PC-9 (cell line): ENCODE results near the gene IFIT2. TPM values are rescaled to one million over a fixed set of nuclear protein-coding genes. Genes with fewer than 3 reads are reported as not detected.
A peak's percentile ranks its signal among the peaks of the same experiment; 100 is the strongest.

ENCODE experiments used
- BruUV-seq: library from RNA; stranded (reverse); fragments of 400-500 nt; replicated peaks from 2 replicates; lab custom pipeline; 2021; lab: Mats Ljungman, UMichigan
- CTCF ChIA-PET: fragments of 300-600 bp; sonication (Branson Sonifier 250); formaldehyde crosslinking; loops from one replicate; lab custom pipeline; 2022; ENCODE audit warnings: antibody characterized with exemption; lab: Charles Lee
- POLR2A ChIA-PET: fragments of 300-600 bp; sonication (Branson Sonifier 250); formaldehyde crosslinking; loops from one replicate; lab custom pipeline; 2022; ENCODE audit warnings: antibody characterized with exemption; ENCODE audit not compliant: unreplicated experiment; lab: Charles Lee
- DNase-seq, 2 experiments: peaks; one replicate each; pipeline versions ENCODE4 v3.0.0 to v3.0.0-alpha.2; 2015 to 2022; ENCODE audit warnings: mixed read lengths in 1 of 2
- H2AFZ ChIP-seq: fragments of 200-600 bp; sonication (generic); 2 replicates; pipeline ENCODE4 v1.8.1; 2017; ENCODE audit warnings: antibody characterized with exemption
- H3F3A ChIP-seq: fragments of 200-600 bp; sonication (generic); 2 replicates; pipeline ENCODE4 v1.8.1; 2017; ENCODE audit warnings: antibody characterized with exemption, mild to moderate bottlenecking, low read depth; ENCODE audit not compliant: insufficient read depth
- H3K27ac ChIP-seq: fragments of 200-600 bp; sonication (generic); 2 replicates; pipeline ENCODE4 v1.6.1; 2016; ENCODE audit warnings: mixed run types
- H3K27me3 ChIP-seq: fragments of 200-600 bp; sonication (generic); 2 replicates; pipeline ENCODE4 v1.6.1; 2016; ENCODE audit warnings: low read depth, mixed run types; ENCODE audit not compliant: insufficient read depth
- H3K36me3 ChIP-seq: fragments of 200-600 bp; sonication (generic); 2 replicates; pipeline ENCODE4 v1.6.1; 2016; ENCODE audit warnings: low read depth, mixed run types
- H3K4me1 ChIP-seq: fragments of 200-600 bp; sonication (generic); replicated peaks from 2 replicates; pipeline ENCODE4 v1.6.1; 2016; ENCODE audit warnings: mixed run types; ENCODE audit not compliant: insufficient read depth
- H3K4me2 ChIP-seq: fragments of 200-600 bp; sonication (generic); 2 replicates; pipeline ENCODE4 v1.6.1; 2017; ENCODE audit warnings: mixed run types
- H3K4me3 ChIP-seq: fragments of 200-600 bp; sonication (generic); 2 replicates; pipeline ENCODE4 v1.6.1; 2016; ENCODE audit warnings: mixed run types
- H3K79me2 ChIP-seq: fragments of 200-600 bp; sonication (generic); 2 replicates; pipeline ENCODE4 v1.6.1; 2017; ENCODE audit warnings: low read depth, mixed run types
- H3K9me2 ChIP-seq: fragments of 200-600 bp; sonication (generic); 2 replicates; pipeline ENCODE4 v1.8.1; 2017; ENCODE audit warnings: mild to moderate bottlenecking; ENCODE audit not compliant: insufficient read depth
- H3K9me3 ChIP-seq: fragments of 200-600 bp; sonication (generic); 2 replicates; pipeline ENCODE4 v1.8.1; 2016; ENCODE audit warnings: low read depth; ENCODE audit not compliant: insufficient read depth
- H4K20me1 ChIP-seq: fragments of 200-600 bp; sonication (generic); 2 replicates; pipeline ENCODE4 v1.8.1; 2017; ENCODE audit not compliant: insufficient read depth
- CTCF ChIP-seq: fragments of 200-600 bp; sonication (generic); conservative IDR thresholded peaks from 2 replicates; pipeline ENCODE4 v1.6.1; 2017; ENCODE audit warnings: mixed run types, antibody characterized with exemption, mild to moderate bottlenecking, moderate library complexity
- EZH2 ChIP-seq: fragments of 200-600 bp; sonication (generic); IDR thresholded peaks from 2 replicates; pipeline ENCODE4 v1.8.0; 2017; ENCODE audit warnings: antibody characterized with exemption, low read depth
- intact Hi-C: fragments of 100-400 bp; cut with micrococcal nuclease; formaldehyde crosslinking; loops from one replicate; pipeline ENCODE4 v1.10.0; 2022; ENCODE audit not compliant: unreplicated experiment
- total RNA-seq: library from RNA; stranded (reverse); gene quantifications from 2 replicates; pipeline ENCODE4 v1.2.3, GENCODE V29; 2021

The IFIT2 gene
- total RNA-seq, 1 experiment from 2014 or later, result 4.4 TPM

- intact Hi-C loops, result no loop called here
- Histone ChIP-seq H3F3A (peaks cover 31% of the 10 kb centered on the region), H3K4me3 (no peak overlapping the region), H3K9me3 (no peaks in the 10 kb centered on the region), H2AFZ (no peak overlapping the region), H3K9me2 (no peaks in the 10 kb centered on the region), H3K4me1 (peaks cover 88% of the 10 kb centered on the region), H3K27me3 (no peaks in the 10 kb centered on the region), H3K27ac (peak overlapping the region; percentile 100), H3K36me3 (no peaks in the 10 kb centered on the region), H3K4me2 (peak overlapping the region; percentile 13; the same call in 1 of the 2 replicates), H4K20me1 (no peaks in the 10 kb centered on the region), H3K79me2 (no peaks in the 10 kb centered on the region)
- BruUV-seq, result no TSS peak
- ChIA-PET POLR2A (interaction anchor here (0.7 kb wide), 1 partner anchor 72 kb away, joined by 4 read pairs; no protein-coding TSS in a partner anchor), CTCF (no interaction called here)
- TF ChIP-seq CTCF (no peak), EZH2 (no peak)
- no peak for DNase-seq
These were observed 21.3 kb upstream of the IFIT2 start for GRCh38 chr10:89280508-89280907.

- POLR2A ChIA-PET, result no interaction called here
- Histone ChIP-seq H3K27ac (0 out of 2 replicates have a peak overlapping the region, but pooled peaks have one; percentile 9), H2AFZ (no peak overlapping the region), H3K4me1 (peaks cover 75% of the 10 kb centered on the region), H3K27me3 (no peaks in the 10 kb centered on the region), H4K20me1 (no peaks in the 10 kb centered on the region), H3F3A (peaks cover 26% of the 10 kb centered on the region), H3K4me3 (no peak overlapping the region), H3K79me2 (no peaks in the 10 kb centered on the region), H3K9me3 (no peaks in the 10 kb centered on the region), H3K4me2 (no peak overlapping the region), H3K9me2 (no peaks in the 10 kb centered on the region), H3K36me3 (no peaks in the 10 kb centered on the region)
- CTCF ChIA-PET, result no interaction called here
- TF ChIP-seq EZH2 (no peak), CTCF (no peak)
- no TSS peak for BruUV-seq
- no peak for DNase-seq
- intact Hi-C loops, result no loop called here
These were observed 20.0 kb upstream of the IFIT2 start for GRCh38 chr10:89281606-89282395.

- Histone ChIP-seq H3K4me1 (peaks cover 62% of the 10 kb centered on the region), H3F3A (peaks cover 15% of the 10 kb centered on the region), H2AFZ (no peak overlapping the region), H3K36me3 (no peaks in the 10 kb centered on the region), H3K27ac (peak overlapping the region; percentile 47), H3K4me2 (peak overlapping the region; percentile 4; the same call in 1 of the 2 replicates), H3K4me3 (no peak overlapping the region), H3K9me3 (no peaks in the 10 kb centered on the region), H3K9me2 (no peaks in the 10 kb centered on the region), H3K27me3 (no peaks in the 10 kb centered on the region), H3K79me2 (no peaks in the 10 kb centered on the region), H4K20me1 (no peaks in the 10 kb centered on the region)
- intact Hi-C loops, result no loop called here
- no TSS peak for BruUV-seq
- no peak for DNase-seq
- ChIA-PET POLR2A (no interaction called here), CTCF (no interaction called here)
- TF ChIP-seq CTCF (no peak), EZH2 (no peak)
These were observed 18.6 kb upstream of the IFIT2 start for GRCh38 chr10:89283025-89283935.
